ENCODE results near the gene PADI1.

- TF ChIP-seq POLR2AphosphoS5 (IDR thresholded peaks at IDR 0.05; ENCODE audit: borderline replicate concordance, low read depth, low read length) (no peak), EZH2 (IDR thresholded peaks at IDR 0.05) (no peak), FOXP2 (optimal IDR thresholded peaks at IDR 0.05; ENCODE audit: control extremely low read depth, extremely low read length, insufficient read depth) (no peak)
Observed at GRCh38 chr1:17170571-17170970, 34.4 kb upstream of the PADI1 start.
